Middle frontal gyrus (tissue), 1 donor: Measurements from ENCODE around the gene ASCL5.

Experiments
- DNase-seq: peaks from one replicate; pipeline ENCODE4 v3.0.0-alpha.2; 2015; ENCODE audit warnings: low spot score; ENCODE audit errors: extremely low spot score

The ASCL5 gene

GRCh38 chr1:201111156-201111555 lies 15.8 kb downstream of the ASCL5 start:
- no peak for DNase-seq

- no peak for DNase-seq
Measured at GRCh38 chr1:201110616-201111015, 16.4 kb downstream of the ASCL5 start.

- no peak for DNase-seq
Measured at GRCh38 chr1:201110138-201110537, 16.8 kb downstream of the ASCL5 start.

DNA sequence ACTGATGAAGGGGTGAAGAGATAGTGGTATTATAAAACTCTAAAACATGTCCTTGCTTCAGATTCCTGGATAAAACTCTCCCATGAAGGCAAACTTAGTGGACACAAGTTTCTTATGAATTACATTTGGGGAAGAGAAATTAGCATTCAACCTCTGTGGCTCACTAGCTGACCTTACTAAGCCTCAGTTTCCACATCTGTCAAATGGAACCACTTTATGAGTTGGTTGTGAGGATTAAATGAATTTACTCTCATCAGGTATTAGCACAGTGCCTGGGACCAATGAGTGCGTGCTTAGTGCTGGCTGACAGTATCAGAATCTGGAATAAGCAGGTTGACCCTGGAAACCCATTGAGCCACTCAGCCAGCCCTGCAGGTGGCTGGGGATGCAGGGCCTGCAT lies 17.3 kb downstream of the ASCL5 start:
- no peak for DNase-seq

- DNase-seq = no peak
Measured at GRCh38 chr1:201108614-201109013, 18.4 kb downstream of the ASCL5 start.

DNA sequence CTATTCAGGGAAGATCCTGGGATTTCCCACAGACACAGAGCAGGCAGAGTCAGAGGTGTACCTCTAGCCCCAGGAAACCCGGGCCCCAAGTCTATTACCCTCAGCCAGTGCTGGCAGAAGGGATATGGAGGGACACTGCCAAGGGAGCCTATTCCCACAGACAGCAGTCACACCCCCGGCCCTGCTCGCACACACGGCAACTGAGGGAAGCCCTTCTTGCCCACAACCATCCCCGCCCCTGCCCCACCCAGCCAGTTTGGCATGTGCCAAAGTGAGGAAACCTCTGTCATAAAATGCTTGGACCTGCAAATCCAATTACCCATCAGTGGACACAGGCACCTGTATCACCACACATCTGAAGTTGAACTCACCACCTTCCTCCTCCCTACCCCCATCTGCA lies 21.3 kb downstream of the ASCL5 start:
- DNase-seq = no peak

DNA sequence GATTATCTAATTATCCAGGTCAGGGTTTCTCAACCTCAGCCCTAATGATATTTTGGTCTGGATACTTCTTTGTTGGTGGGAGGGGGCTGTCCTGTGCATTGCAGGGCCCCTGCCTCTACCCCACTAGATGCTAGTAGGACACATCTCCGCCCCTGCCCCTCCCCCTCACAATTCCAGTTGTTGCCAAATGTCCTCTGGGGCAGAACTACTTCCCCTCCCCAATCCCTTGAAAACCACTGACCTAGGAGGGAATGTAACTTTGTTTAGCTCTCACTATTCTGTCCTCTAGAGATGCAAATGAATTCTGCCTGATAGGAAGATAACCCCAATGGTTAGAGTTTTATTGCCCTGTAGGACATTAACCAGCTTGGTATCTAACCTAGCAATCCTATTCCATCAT lies 22.8 kb downstream of the ASCL5 start:
- no peak for DNase-seq

GRCh38 chr1:201103666-201104065 lies 23.3 kb downstream of the ASCL5 start:
- DNase-seq = no peak

DNA sequence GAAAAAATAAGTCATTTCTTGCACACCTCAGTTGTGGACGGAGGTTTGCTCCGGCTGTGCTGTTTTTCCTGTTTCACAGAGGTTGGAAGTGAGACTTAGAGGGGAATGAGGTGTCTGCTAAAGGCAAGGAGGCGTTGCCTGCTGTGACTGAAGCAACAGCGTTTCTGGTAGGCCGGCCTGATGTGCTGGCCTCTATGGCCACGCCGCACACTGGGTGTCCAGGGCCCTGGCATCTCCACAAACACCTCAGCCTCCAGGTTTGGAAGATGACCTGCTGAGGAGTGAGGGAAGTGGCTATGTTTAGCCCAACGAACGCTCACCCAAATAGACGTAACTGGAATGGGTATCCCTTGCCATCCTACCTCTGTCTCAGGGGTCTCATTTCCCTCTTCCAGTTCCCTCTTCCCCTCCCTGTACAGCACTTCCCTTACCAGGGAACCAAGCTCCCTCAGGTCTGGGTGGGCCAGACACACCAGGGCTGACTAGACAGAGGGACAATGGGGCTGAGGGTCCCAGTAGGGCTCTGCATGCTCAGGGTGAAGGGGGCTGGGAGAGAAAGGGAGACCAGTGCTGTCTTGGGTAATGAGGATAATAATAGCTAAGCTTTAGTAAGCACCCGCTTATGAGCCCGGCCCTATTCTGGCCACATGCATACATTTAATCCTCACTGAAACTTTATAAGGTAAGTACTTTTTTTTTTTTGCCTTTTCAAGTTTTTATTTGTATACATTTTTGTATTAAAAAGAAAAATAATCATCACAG lies 26.6 kb downstream of the ASCL5 start:
- no peak for DNase-seq

DNA sequence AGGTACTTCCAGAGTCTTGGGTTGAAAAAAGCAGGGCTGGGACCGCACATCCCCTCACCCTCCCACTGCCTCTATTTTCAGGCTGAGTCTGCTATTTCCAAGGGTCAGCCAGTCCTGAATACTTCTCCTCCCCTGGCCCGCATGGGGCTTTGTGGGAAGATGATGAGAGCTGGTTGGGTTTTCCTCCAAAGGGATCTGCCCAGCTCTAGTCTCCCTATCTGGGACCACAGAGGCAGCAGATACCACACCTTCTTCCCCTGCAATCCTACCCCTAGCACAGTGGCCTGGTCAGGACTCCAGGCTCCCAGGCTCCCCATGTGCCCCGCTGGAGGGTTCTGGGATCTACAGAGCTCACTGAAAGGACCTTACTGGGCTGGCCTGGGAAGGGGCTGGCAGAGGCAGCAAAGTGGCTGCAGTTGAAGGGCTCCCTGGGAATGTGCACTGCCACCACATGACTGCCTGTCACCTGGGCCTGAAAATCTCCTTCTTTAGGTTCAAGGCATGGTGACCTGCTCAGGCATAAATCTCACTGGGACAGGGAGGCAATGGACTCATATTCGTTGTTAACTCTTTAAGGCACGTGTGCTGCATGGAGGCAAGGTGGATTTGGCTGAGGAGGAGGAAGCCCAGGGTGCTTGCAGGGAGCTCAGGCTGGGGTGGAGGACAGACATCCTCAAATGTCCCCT lies 27.8 kb downstream of the ASCL5 start:
- no peak for DNase-seq

DNA sequence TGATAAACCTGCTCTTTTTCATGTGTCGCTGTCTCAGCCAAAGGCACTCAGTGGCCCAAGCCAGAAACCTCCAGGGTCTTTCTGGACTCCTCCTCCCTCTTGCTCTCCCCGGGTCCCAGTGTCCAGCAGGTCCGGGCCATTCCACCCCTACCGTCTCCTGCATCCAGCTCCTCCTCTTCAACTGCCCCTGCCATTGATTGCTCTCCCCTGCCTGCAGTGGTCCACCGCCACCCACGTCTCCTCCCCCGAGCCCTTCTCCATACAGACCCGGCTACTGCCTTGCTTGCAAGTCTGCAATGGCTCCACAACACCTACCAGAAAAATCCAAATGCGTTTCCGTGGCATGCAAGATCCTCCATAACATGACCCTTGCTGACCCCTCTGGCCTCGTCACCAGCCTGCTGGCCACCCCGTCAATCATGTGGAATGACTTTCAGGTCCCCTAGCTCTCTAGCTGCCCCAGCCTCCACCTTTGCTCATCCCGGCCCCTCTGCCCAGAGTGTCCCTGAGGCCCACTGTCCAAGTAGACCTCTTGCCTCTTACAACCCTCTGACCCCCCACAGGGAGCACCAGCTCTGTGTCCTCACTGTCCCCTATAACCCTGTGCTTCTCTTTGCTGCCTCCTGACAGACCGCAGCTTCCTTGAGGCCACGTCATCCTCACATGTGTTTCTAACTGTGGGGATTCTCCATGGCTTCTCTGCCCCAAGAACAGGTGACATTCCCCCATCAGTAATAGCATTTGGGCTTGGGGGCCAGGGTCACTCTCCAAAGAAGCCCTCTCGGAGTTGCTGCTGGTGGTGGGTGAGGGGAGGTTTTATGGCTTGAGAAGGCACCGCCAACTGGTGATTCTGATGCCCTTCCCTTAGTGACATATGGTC lies 29.8 kb downstream of the ASCL5 start:
- no peak for DNase-seq

DNA sequence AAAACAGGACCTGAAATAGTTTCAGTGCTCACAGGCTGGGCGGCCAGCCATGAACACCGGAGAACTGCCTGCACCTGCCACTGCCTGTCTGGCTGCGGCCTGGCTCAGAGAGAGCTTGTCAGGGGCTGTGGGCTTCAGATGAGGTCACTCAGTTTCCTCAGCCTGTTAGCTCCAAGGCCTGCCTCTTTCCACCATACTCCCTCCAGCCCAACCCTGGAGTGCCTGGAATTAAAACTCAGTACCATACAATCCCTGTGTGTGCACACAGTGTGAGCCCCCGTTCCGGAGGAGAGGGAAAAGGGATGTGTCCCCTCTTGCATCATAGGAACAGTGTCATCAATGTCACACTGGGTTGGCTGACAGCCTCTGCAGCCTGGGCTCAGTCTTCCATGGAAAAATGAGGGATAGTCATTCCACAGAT lies 30.9 kb downstream of the ASCL5 start:
- DNase-seq = no peak

DNA sequence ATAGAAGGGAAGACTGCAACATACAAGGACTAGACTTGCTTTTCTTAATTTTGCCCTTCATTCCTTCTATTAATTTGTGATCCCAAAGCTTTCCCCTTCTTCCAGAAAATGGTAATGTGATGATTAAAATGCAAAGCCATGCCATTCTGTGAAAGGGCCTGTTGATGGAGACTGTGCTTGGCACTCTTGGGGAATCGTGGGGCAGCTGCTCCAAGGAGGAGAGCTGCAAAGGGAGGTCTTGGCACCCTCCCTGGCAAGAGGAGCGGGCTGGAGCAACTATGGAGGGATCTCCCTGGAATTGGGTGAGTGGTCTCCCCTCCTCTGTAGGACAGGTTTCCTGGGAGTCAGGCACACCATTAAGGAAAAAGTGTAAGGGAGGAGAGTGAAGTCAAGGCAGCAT lies 31.4 kb downstream of the ASCL5 start:
- DNase-seq = no peak

GRCh38 chr1:201094832-201095231 lies 32.2 kb downstream of the ASCL5 start:
- DNase-seq = no peak

DNA sequence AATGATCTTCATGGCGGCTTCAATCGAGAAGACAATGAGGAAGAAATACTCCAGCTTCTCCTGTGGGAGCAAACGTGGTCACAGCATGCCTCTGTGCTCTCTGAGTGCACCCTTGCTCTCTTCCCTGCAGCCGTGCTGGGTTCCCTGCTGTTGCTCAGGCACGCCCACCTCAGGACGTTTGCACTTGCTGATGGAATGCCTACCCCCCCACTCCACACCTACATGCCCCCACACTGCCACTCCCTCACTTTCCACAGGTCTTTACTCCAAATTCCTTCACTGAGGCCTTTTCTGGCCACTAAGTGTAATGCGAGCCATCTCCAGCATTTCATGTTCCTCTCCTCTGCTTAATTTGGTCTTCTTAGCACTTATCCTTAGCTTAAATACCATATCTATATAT lies 33.0 kb downstream of the ASCL5 start:
- no peak for DNase-seq

DNA sequence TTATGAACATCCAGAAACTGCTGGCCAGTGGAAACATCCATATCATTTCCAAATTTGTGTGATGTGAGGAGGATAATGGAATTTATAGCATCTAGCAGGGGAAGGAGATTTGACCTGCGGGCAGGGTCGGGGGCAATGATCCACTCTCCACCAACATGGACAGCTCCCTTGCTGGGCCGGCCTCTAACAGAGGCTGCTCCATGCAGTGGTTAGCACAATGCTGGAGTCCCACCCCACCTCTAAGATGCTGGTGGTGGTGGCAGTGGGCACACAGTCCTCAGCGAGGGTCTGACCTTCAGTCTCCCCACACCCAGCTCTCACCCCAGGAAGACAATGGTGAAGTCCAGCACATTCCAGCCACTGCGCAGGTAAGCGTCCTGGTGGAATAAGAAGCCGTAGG lies 33.4 kb downstream of the ASCL5 start:
- DNase-seq = no peak

DNA sequence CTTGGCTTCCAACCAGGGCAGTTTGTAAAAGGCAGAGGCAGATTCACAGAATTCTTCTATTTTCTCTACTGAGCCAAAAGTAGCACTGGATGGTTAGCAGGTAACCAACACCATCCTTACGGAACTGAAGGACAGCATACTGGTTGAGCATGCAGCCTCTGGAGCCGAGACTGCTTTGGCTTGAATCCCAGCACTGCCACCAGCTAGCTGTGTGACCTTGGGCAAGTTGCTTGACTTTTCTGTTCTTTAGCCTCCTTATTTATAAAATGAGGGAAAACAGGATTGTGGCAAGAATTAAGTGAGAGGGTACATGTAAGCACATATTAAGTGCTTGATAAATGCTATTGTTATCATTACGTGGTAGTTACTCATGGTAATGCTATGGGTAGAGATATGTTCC lies 34.2 kb downstream of the ASCL5 start:
- no peak for DNase-seq

DNA sequence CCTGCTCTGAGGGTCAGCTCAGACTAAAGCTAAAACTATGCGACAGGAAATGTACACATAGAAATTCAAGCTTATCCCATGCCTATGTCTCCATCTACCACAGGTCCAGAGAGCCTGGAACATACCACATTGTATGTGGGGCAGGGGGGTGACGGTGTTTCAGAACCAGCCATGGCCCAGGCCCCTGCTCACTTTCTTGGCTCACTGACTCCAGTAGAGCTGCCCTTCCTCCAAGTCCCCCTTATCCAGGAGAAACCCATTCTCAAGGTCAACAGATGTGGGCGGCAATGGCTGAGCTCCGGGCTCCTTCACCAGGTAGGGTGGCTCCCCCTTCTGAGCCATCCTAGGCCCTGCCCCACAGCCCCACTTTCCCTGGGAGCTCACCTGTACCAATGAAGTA lies 35.7 kb downstream of the ASCL5 start:
- no peak for DNase-seq

DNA sequence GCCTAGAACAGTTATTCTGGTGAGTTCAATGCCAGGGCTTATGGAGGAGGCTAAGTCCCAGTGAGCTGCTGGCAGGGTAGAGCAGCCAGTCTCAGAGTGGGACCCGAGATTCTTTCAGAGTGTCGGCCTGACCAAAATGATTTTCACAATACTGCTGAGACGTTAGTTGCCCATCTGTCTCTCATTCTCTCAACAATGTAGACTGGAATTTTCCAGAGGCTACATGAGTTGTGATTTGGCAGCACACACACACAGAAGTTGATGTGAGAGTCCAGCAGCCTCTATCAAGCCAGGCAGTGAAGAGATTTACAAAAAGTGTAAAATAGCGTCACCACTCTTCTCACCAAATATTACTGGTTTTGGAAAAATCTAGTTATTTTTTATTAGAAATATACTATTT lies 36.4 kb downstream of the ASCL5 start:
- no peak for DNase-seq

DNA sequence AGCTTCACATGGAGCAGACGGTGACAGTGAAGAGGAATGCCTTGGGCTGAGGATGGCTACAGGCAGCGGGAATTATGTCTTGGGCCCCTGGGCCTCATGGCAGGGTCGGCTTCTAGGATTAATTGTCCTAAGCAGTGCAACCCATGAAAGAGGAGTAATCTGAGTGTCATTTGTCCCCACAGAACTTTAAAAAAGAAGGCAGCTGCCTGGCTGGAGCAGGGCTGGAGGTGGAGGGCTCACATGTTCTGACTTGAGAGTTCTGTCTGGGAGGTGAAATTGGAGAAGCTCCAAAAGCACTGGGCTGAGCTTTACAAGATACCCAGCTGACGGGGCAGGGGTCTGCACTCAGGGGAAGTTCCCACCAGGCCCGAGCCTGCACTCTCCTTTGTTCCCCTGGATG lies 37.4 kb downstream of the ASCL5 start:
- no peak for DNase-seq

- no peak for DNase-seq
Measured at GRCh38 chr1:201088901-201089525, 38.0 kb downstream of the ASCL5 start.

DNA sequence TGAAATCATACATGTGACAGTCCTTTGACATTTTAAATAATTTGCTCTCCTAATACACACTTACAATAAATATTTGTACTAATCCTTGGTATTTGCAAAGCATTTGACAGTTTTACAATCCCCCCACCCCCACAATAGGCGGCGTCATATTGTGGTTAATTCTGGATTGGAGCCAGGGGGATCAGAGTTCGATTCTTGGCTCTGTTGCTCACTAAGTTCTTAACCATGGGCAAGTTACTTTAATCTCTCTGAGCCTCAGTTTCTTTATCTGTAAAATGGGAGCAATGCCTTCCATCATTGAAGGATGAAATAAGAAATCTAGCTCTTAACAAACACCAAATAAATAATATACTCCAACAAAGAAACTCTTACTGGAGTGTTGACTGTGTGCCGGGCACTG lies 38.6 kb downstream of the ASCL5 start:
- DNase-seq = no peak
